SKM-1 (cell line): ENCODE results near the gene TMEM168.

Experiments used
- DNase-seq: peaks from one replicate; lab custom pipeline; 2025; ENCODE audit not compliant: unreplicated experiment; lab: John Stamatoyannopoulos, UW

The TMEM168 gene

DNA sequence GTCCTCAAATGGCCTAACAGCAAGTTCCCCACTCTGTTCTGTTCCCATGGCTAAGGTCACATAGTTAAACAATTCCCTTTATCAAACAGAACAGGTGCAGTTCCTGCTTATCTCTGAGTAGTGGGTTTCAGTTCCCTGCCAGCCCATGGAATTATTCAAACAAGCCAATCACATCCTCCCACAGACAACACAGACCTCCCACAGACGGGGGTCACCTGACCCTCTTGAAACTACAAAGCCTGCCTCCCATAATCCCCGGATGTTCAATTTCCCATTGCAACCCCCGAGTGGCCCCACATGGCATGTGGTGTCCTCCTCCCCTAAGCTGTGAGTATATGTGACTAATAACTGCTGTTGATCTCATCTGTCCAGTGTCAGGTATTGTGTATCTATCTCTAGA, 64.1 kb downstream of the TMEM168 start:
- no peak for DNase-seq

DNA sequence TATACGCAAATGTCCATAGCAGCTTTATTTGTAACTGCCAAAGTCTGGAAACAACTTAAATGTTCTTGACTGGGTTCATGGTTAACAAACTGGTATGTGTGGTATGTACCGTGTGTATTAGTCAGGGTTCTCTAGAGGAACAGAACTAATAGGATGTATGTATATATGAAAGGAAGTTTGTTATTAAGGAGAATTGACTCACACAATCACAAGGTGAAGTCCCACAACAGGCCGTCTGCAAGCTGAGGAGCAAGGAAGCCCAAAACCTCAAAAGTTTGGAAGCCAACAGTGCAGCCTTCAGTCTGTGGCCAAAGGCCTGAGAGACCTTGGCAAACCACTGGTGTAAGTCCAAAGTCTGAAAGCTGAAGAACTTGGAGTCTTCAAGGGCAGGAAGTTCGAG, 66.8 kb downstream of the TMEM168 start:
- DNase-seq = no peak

DNA sequence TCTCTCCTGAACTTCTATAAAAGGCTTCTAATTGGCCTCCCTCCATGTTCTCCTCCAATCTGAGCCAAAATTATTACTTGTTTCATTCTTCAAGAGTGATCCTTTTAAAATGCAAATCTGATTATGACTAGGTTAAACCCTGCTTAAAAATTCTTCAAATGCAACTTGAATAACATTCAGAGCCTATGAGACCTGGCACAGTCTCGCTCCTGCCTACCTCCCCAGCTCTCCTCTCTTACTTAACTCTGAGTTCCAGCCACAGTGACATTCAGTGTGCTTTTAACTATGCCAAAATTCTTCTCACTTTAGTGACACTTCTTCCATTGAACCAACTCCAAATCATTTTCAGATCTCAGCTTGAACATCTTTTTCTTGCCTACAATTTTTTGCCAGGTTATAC, 68.8 kb downstream of the TMEM168 start:
- DNase-seq = no peak

DNA sequence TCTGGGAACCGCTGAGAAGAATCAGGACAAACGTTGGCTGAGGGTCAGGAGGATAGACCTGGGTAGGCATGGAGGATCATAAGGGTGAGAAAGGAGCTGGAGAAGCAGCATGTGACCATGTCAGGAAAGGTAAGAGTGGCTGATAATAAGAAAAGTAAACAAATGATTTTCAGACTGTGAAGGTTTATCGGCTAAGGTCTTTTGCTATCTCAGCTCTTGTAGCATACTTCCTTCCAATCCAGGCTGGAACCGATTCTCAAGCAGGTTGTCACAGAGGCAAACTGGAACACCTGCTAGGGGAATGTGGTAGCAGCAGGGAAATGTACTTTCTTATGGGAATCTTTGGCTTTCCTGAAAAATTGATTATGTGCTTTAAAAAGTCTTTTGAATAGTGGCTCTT, 74.7 kb downstream of the TMEM168 start:
- no peak for DNase-seq

DNA sequence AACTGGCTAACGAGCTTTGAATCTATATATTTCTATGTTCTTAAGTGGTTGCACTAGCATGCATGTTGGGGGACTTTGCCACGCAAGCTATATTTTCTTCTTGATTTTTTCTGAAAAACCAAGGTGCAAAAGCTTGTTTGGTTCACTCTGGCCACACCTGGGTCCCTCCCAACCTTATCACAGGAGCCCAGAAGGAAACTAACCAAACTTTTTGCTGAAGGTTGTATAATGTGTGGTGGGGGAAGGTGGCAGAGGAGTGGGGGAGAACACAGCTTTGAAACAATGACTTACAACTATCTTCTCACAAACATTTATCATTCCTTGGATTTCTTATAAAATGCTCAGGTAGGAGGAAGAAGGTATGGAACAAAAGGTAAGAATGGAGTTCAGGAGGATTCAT, 75.3 kb downstream of the TMEM168 start:
- DNase-seq = no peak
